ENCODE data around the gene ACTG1.

ACTG1 gene

DNA sequence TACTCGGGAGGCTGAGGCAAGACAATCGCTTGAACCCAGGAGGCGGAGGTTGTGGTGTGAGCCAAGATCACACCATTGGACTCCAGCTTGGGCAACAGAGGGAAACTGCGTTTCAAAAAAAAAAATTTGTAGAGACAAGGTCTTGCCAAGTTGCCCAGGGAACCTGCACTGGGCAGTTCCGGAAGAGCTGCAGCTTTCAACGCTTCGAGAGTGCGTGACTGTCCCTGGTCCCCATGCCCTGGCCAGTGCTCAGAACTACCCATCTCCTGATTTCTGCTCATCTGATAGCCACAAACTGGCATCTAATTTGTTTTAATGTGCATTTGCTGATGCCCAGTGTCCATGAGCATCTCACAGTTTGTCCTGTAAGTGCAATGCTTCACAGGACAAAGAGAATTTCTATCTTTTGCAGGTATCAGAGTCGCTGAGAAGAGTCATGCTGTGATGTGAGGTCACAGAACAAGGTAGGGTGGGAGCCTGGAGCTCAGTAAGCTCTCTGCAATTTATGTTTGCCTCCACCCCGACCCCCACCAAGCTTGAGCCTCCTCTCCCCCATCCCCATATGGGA, 3.9 kb downstream of the ACTG1 start:
- peaks cover 33 to 37% of the 10 kb centered on the region in 2 donors for H3K36me3 ChIP-seq (ENCODE audit: control insufficient read depth in 2 of 2, insufficient read depth in 2 of 2, low read length in 2 of 2)
- no peaks in the 10 kb centered on the region for H3K9me3 ChIP-seq (ENCODE audit: control insufficient read depth in 2 of 2, low read length in 2 of 2)
- peak overlapping the region; percentile 98 to 99 for H3K4me3 ChIP-seq (ENCODE audit: low read length in 2 of 2)
- H3K27me3 ChIP-seq (ENCODE audit: control insufficient read depth in 1 of 2, insufficient read depth in 2 of 2, low read length in 2 of 2): no peaks in the 10 kb centered on the region
- peak overlapping the region; percentile 89 to 90 for H3K9ac ChIP-seq (ENCODE audit: low read length in 2 of 2)
- H3K27ac ChIP-seq (ENCODE audit: low read length): peak overlapping the region; percentile 62
- H3K4me1 ChIP-seq (ENCODE audit: control insufficient read depth, insufficient read depth, low read length): peaks cover 13% of the 10 kb centered on the region

DNA sequence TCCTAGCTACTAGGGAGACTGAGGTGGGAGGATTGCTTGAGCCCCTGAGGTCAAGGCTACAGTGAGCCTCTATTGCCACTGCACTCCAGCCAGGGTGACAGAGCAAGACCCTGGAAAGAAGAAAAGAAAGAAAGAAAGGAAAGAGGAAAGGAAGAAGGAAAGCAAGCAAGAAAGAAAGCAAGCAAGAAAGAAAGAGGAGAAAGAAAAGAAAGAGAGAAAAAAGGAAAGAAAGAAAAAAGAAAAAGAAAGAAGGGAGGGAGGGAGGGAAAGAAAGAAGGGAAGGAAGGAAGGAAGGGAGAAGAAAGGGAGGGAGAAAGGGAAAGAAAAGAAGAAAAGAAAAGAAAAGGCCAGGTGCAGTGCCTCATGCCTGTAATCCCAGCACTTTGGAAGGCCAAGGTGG, 9.0 kb downstream of the ACTG1 start:
- peaks cover 2 to 3% of the 10 kb centered on the region in 2 donors for H3K27me3 ChIP-seq (ENCODE audit: control insufficient read depth in 1 of 2, insufficient read depth in 2 of 2, low read length in 2 of 2)
- peaks cover 11% of the 10 kb centered on the region for H3K4me1 ChIP-seq (ENCODE audit: control insufficient read depth, insufficient read depth, low read length)
- H3K9me3 ChIP-seq (ENCODE audit: control insufficient read depth in 2 of 2, low read length in 2 of 2): no peaks in the 10 kb centered on the region
- H3K27ac ChIP-seq (ENCODE audit: low read length): no peak overlapping the region
- H3K36me3 ChIP-seq (ENCODE audit: control insufficient read depth in 2 of 2, insufficient read depth in 2 of 2, low read length in 2 of 2): peaks cover under 1 to 1% of the 10 kb centered on the region in 2 donors
- H3K9ac ChIP-seq (ENCODE audit: low read length in 2 of 2): no peak overlapping the region
- H3K4me3 ChIP-seq (ENCODE audit: low read length in 2 of 2): no peak overlapping the region

DNA sequence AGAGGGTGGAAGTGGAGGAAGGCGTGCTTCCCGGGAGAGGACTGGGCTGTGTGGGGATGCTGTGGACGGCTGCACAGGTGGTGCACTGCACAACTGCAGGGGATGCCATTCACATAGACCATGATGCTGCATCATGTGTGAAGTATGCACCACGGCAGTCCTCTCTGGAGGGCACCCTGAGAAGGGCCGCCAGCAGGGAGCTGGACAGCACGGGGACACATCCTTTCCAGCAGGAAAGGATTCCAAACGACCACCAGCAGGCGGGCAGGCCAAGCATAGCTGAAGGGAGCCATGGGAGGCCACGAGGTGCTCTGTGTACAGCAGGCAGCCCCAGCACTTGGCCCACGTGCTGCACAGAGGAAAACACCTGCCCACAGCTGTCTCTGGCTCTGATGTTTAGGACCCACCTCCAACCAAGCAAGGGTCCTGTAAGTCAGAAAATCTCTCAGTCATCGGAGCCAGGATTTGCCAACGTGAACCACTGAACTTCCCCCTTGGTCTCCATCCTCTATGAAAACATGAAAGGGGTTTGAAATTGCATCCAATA, 10.1 kb downstream of the ACTG1 start:
- no peaks in the 10 kb centered on the region for H3K9me3 ChIP-seq (ENCODE audit: control insufficient read depth in 2 of 2, low read length in 2 of 2)
- H3K36me3 ChIP-seq (ENCODE audit: control insufficient read depth in 2 of 2, insufficient read depth in 2 of 2, low read length in 2 of 2): no peaks in the 10 kb centered on the region
- H3K9ac ChIP-seq (ENCODE audit: low read length in 2 of 2): no peak overlapping the region
- peaks cover 2 to 3% of the 10 kb centered on the region in 2 donors for H3K27me3 ChIP-seq (ENCODE audit: control insufficient read depth in 1 of 2, insufficient read depth in 2 of 2, low read length in 2 of 2)
- peaks cover 11% of the 10 kb centered on the region for H3K4me1 ChIP-seq (ENCODE audit: control insufficient read depth, insufficient read depth, low read length)
- H3K4me3 ChIP-seq (ENCODE audit: low read length in 2 of 2): no peak overlapping the region
- H3K27ac ChIP-seq (ENCODE audit: low read length): no peak overlapping the region

DNA sequence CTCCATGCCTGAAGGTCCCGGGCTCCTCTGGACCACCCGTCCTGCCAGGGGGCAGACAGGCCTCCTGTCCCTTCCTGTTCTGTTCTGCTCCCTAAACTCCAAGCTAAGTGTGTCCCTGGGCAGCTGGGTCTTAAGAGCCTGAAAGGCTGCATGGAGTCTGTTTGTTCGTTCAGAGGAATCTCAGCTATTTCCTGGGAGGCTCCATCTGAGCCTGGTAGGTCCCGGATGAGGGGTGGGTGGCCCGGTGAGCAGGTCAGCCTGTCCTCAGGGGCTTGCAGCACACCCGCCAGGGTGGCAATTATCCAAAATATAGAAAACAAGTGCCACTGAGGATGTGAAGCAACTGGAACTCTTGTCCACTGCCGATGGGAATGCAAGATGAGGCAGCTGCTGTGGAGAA, 12.6 kb downstream of the ACTG1 start:
- H3K4me1 ChIP-seq (ENCODE audit: control insufficient read depth, insufficient read depth, low read length): peaks cover 11% of the 10 kb centered on the region
- no peak overlapping the region for H3K27ac ChIP-seq (ENCODE audit: low read length)
- H3K36me3 ChIP-seq (ENCODE audit: control insufficient read depth in 2 of 2, insufficient read depth in 2 of 2, low read length in 2 of 2): no peaks in the 10 kb centered on the region

DNA sequence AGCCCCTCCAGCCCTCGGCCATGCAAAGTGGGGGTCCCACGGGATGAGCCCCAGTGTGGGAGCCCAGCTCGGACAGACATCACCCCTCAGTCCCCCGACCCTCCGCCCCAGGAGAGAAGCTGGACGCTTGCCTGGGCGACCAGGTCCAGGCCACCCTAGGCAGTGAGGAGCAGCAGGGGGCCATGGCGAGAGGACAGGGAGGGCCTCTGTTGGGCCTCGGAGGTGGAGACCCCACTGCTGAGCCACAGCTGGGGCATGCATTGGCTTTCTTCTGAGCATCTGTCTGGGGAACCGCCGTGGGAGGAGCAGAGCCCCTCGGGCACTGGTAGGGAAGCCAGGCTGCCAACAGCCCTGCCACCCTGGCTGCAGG, 13.0 kb downstream of the ACTG1 start:
- H3K36me3 ChIP-seq (ENCODE audit: control insufficient read depth in 2 of 2, insufficient read depth in 2 of 2, low read length in 2 of 2): no peaks in the 10 kb centered on the region
- no peaks in the 10 kb centered on the region for H3K9me3 ChIP-seq (ENCODE audit: control insufficient read depth in 2 of 2, low read length in 2 of 2)
- H3K27ac ChIP-seq (ENCODE audit: low read length): no peak overlapping the region
- peaks cover 13% of the 10 kb centered on the region for H3K4me1 ChIP-seq (ENCODE audit: control insufficient read depth, insufficient read depth, low read length)
- peaks cover 3% of the 10 kb centered on the region in 2 donors for H3K27me3 ChIP-seq (ENCODE audit: control insufficient read depth in 1 of 2, insufficient read depth in 2 of 2, low read length in 2 of 2)
- H3K9ac ChIP-seq (ENCODE audit: low read length in 2 of 2): no peak overlapping the region
- H3K4me3 ChIP-seq (ENCODE audit: low read length in 2 of 2): no peak overlapping the region

More for the DNA sequence above, 12.6 kb downstream of the ACTG1 start:
- H3K27me3 ChIP-seq (ENCODE audit: control insufficient read depth in 1 of 2, insufficient read depth in 2 of 2, low read length in 2 of 2): peaks cover 2 to 3% of the 10 kb centered on the region in 2 donors
- no peaks in the 10 kb centered on the region for H3K9me3 ChIP-seq (ENCODE audit: control insufficient read depth in 2 of 2, low read length in 2 of 2)
- no peak overlapping the region for H3K9ac ChIP-seq (ENCODE audit: low read length in 2 of 2)
- H3K4me3 ChIP-seq (ENCODE audit: low read length in 2 of 2): no peak overlapping the region

DNA sequence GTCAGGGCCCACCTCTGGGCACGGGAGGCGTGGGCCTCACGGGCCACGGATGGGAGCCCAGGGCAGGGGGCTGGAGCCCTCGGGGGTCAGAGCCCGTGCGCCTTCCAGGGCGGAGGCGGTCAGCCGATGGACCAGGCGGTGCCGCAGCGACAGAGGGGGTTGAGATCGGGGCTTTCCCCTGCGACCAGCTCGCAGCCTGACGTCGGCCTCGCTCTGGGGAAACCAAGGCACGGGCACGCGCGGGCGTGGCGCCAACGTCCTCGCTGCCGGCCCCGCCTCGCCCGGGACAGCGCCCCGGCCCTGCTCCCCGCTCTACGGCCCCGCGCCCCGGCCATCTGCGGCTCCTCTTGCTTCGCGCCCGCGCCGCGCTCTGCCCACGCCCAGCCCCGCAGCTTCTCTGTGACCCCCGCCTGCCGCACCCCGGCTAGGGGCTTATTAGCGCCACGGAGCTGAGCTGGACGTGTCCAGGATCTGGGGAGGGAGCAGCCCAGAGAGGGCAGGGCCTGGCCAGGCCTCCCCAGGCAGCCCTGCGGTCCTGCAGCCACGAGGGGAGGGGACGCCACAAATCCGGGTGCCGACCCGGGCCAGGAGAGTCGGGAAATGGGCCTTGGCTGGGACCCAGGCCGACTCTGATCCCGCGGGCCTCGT, 13.5 kb downstream of the ACTG1 start:
- Histone ChIP-seq H3K9ac (ENCODE audit: low read length in 2 of 2) (no peak overlapping the region), H3K9me3 (ENCODE audit: control insufficient read depth in 2 of 2, low read length in 2 of 2) (no peaks in the 10 kb centered on the region), H3K36me3 (ENCODE audit: control insufficient read depth in 2 of 2, insufficient read depth in 2 of 2, low read length in 2 of 2) (no peaks in the 10 kb centered on the region), H3K4me1 (ENCODE audit: control insufficient read depth, insufficient read depth, low read length) (peaks cover 13% of the 10 kb centered on the region), H3K4me3 (ENCODE audit: low read length in 2 of 2) (peak overlapping the region in 1 of 2 donors; percentile 44), H3K27me3 (ENCODE audit: control insufficient read depth in 1 of 2, insufficient read depth in 2 of 2, low read length in 2 of 2) (peaks cover 3% of the 10 kb centered on the region in 2 donors), H3K27ac (ENCODE audit: low read length) (no peak overlapping the region)

DNA sequence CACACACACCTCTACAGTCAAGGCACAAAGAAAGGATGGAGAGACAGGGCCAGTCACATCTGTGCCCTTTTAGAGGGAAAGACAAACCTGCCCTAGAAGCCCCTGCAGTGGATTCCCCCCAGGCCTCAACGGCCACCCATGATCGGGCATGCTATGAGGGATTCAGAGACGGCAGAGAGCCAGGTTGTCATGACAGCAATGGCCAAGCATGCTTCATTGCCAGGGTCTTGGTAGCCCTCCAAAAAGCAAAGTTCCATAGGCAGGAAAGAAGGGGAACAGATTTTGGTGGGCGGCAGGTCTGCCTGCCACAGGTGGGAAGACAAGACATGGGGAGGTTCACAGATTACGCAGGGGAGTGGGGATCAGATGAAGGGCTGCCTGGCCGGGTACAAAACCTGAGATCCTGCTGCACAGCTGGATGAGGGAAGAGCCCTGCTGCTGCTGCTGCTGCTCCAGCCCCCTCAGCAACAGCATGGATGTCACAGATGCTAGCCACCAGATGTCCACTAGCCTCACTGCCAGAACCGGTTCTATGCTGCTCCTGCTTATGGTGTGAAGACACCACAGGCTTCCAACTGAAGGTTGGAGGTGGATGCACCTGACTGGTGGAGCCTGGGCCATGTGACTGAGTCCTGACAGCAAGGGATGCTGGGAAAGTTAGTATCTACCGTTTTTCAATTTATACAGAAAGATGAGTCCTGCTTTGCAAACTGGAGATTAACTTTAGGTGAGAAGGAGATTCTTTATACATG, 17.8 kb downstream of the ACTG1 start:
- H3K9ac ChIP-seq (ENCODE audit: low read length in 2 of 2): no peak overlapping the region
- H3K9me3 ChIP-seq (ENCODE audit: control insufficient read depth in 2 of 2, low read length in 2 of 2): no peaks in the 10 kb centered on the region
- no peak overlapping the region for H3K4me3 ChIP-seq (ENCODE audit: low read length in 2 of 2)
- peaks cover 11% of the 10 kb centered on the region for H3K4me1 ChIP-seq (ENCODE audit: control insufficient read depth, insufficient read depth, low read length)
- no peaks in the 10 kb centered on the region for H3K36me3 ChIP-seq (ENCODE audit: control insufficient read depth in 2 of 2, insufficient read depth in 2 of 2, low read length in 2 of 2)
- H3K27me3 ChIP-seq (ENCODE audit: control insufficient read depth in 1 of 2, insufficient read depth in 2 of 2, low read length in 2 of 2): peaks cover 9 to 11% of the 10 kb centered on the region in 2 donors
- H3K27ac ChIP-seq (ENCODE audit: low read length): no peak overlapping the region

DNA sequence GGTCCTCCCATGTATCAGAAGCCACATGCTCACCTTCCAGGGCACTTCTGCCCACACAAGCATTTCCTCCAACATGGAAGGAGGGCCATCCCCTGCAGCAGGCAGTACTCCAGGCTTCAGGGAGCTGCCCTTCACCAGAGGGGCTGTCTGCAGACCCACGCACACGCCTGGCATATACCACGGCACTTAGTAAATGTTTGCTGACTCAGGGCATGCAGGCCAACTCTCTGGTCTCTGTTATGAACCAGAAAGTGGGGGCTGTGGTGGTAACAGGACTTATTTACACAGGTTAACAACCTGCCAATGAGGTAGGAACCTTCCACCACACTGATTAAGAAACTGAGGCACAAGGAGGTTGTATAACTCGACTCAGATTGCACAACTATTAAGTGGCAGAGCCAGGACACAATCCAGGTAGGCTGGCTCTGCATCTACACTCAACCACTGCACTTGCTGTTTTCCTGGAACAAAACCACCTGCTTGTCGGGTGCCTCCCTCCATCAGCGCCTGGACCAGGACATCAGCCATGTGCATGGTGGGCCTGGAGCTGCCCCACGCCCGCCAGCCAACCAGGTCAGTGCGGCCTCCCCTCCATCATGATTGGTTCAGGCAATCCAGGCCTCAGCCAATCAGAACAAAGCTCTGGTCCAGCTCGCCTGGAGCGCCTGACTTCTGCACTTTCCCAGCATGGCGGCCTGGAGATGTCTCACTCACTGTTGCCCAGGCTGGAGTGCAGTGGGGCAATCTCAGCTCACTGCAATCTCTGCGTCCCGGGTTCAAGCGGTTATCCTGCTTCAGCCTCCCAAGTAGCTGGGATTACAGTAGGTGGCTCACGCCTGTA, 19.2 kb downstream of the ACTG1 start:
- H3K27me3 ChIP-seq (ENCODE audit: control insufficient read depth in 1 of 2, insufficient read depth in 2 of 2, low read length in 2 of 2): peaks cover 8 to 9% of the 10 kb centered on the region in 2 donors
- no peak overlapping the region for H3K9ac ChIP-seq (ENCODE audit: low read length in 2 of 2)
- H3K4me1 ChIP-seq (ENCODE audit: control insufficient read depth, insufficient read depth, low read length): peaks cover 9% of the 10 kb centered on the region
- H3K27ac ChIP-seq (ENCODE audit: low read length): no peak overlapping the region
- no peaks in the 10 kb centered on the region for H3K9me3 ChIP-seq (ENCODE audit: control insufficient read depth in 2 of 2, low read length in 2 of 2)
- H3K4me3 ChIP-seq (ENCODE audit: low read length in 2 of 2): no peak overlapping the region
- H3K36me3 ChIP-seq (ENCODE audit: control insufficient read depth in 2 of 2, insufficient read depth in 2 of 2, low read length in 2 of 2): no peaks in the 10 kb centered on the region

DNA sequence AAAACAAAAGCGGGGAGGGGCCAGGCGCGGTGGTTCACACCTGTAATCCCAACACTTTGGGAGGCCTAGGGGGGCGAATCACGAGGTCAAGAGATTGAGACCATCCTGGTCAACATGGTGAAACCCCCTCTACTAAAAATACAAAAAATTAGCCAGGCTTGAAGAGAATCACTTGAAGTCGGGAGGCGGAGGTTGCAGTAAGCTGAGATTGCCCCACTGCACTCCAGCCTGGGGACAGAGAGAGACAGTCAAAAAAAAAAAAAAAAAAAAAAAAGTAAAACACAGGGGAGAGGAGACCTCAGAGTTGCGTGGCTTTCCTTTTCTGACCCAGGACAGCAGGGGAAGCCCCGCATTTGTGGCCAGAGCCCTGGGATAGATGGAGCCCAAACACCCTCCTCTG, 19.9 kb downstream of the ACTG1 start:
- H3K9ac ChIP-seq (ENCODE audit: low read length in 2 of 2): no peak overlapping the region

DNA sequence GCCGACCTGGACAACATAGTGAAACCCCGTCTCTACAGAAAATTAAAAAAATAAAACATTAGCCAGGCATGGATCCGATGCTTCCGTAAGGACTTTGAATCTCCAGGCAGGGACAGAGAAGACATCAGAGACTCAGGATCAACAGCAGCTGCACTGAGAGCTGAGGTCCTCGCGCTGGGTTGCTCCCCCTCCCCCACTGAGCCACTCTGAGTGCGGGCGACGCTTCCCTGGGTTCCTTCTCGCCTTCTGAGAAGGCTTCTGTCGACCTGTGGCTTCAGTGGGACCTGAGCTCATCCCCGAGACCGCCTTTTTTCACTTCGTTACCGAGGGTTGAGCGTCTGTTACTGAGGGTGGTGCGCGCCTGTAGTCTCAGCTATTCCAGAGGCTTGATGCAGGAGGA, 20.4 kb downstream of the ACTG1 start:
- H3K27ac ChIP-seq (ENCODE audit: low read length): no peak overlapping the region
- no peaks in the 10 kb centered on the region for H3K36me3 ChIP-seq (ENCODE audit: control insufficient read depth in 2 of 2, insufficient read depth in 2 of 2, low read length in 2 of 2)
- H3K27me3 ChIP-seq (ENCODE audit: control insufficient read depth in 1 of 2, insufficient read depth in 2 of 2, low read length in 2 of 2): peaks cover 8 to 9% of the 10 kb centered on the region in 2 donors
- no peak overlapping the region for H3K9ac ChIP-seq (ENCODE audit: low read length in 2 of 2)
- no peak overlapping the region for H3K4me3 ChIP-seq (ENCODE audit: low read length in 2 of 2)
- no peaks in the 10 kb centered on the region for H3K9me3 ChIP-seq (ENCODE audit: control insufficient read depth in 2 of 2, low read length in 2 of 2)
- peaks cover 16% of the 10 kb centered on the region for H3K4me1 ChIP-seq (ENCODE audit: control insufficient read depth, insufficient read depth, low read length)

More for the DNA sequence above, 19.9 kb downstream of the ACTG1 start:
- Histone ChIP-seq H3K4me1 (ENCODE audit: control insufficient read depth, insufficient read depth, low read length) (peaks cover 12% of the 10 kb centered on the region), H3K36me3 (ENCODE audit: control insufficient read depth in 2 of 2, insufficient read depth in 2 of 2, low read length in 2 of 2) (no peaks in the 10 kb centered on the region), H3K9me3 (ENCODE audit: control insufficient read depth in 2 of 2, low read length in 2 of 2) (no peaks in the 10 kb centered on the region), H3K27me3 (ENCODE audit: control insufficient read depth in 1 of 2, insufficient read depth in 2 of 2, low read length in 2 of 2) (peaks cover 8 to 9% of the 10 kb centered on the region in 2 donors), H3K27ac (ENCODE audit: low read length) (no peak overlapping the region), H3K4me3 (ENCODE audit: low read length in 2 of 2) (no peak overlapping the region)

Measured in stomach smooth muscle (tissue), 2 donors.